ENCODE data around the gene FBXO36. TPM values are rescaled to one million over a fixed set of nuclear protein-coding genes. Genes with fewer than 3 reads are reported as not detected.

Gene FBXO36, protein sequence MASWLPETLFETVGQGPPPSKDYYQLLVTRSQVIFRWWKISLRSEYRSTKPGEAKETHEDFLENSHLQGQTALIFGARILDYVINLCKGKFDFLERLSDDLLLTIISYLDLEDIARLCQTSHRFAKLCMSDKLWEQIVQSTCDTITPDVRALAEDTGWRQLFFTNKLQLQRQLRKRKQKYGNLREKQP
- total RNA-seq (2021; fragmentation: NEBNext Ultra II Directional; extraction: Animal tissue kit (Norgen Biotek cat#: 25700)): 1 to 10 TPM; 1.3 to 2.9 (median 2.4) TPM
- long read RNA-seq, transcript FBXO36-201 (4 exons, 2,810 nt): major isoform, 7 of 10 reads
- long read RNA-seq, partial matches to known transcripts: 0 of 10 reads
- long read RNA-seq, other reads (novel, unspliced or antisense): 1 of 10 reads

DNA sequence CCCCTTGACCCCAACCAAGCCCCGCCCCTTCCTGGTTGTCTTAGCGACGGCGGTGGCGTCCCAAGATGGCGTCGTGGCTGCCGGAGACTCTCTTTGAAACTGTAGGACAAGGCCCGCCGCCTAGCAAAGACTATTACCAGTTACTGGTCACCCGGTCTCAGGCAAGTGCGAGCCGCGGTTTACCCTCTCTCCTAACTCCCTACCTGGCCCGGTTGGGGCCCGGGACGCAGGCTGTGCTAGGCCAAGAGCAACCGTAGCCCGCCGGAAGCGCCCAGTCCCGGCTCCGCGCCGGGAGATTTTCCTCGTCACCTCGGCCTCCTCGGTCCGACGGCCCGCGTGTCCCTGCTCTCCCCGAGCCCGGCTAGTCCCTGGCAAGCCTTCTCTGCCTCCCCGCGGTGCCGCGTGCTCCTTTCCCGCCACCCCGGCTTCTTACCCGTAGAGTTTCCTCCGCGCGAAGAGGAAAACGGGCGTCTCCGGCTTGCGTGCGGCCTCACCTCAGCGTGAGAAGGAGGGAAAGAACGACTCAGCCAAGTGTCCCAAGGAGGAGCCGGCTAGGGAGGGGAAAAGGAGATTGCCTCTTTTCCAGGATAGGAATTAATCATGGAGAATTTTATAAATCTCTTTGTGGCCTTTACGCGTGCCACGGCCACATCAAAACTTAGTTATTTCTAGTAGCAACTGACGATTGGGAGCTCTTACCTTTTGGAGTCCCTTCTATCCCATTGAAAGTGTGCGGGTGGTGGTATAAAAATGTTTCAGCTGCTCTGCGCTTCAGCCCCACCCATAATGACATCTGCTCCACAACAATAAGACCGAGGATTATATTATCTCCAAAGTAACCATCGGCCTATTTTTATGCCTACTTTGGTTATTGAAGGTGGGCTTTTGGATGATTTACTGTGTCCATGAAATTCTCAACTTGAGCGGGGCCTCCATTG is at the start of gene FBXO36:
Gene FBXO36, plus strand, starts transcription at position 55 of the 938 bp plus-strand sequence. Its CDS starts 11 bp downstream, at position 66.
- no peaks in the 10 kb centered on the region for H3K9me3 Mint-ChIP-seq
- peaks cover 46% of the 10 kb centered on the region for H3K4me1 Mint-ChIP-seq (ENCODE audit: low read depth)
- H3K36me3 Mint-ChIP-seq (ENCODE audit: low read depth): peaks cover 10% of the 10 kb centered on the region
- TF ChIP-seq, protein P1, sequence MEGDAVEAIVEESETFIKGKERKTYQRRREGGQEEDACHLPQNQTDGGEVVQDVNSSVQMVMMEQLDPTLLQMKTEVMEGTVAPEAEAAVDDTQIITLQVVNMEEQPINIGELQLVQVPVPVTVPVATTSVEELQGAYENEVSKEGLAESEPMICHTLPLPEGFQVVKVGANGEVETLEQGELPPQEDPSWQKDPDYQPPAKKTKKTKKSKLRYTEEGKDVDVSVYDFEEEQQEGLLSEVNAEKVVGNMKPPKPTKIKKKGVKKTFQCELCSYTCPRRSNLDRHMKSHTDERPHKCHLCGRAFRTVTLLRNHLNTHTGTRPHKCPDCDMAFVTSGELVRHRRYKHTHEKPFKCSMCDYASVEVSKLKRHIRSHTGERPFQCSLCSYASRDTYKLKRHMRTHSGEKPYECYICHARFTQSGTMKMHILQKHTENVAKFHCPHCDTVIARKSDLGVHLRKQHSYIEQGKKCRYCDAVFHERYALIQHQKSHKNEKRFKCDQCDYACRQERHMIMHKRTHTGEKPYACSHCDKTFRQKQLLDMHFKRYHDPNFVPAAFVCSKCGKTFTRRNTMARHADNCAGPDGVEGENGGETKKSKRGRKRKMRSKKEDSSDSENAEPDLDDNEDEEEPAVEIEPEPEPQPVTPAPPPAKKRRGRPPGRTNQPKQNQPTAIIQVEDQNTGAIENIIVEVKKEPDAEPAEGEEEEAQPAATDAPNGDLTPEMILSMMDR (IDR thresholded peaks at IDR 0.05): no peak
- H3K27me3 Mint-ChIP-seq (ENCODE audit: insufficient read depth): peaks cover 3% of the 10 kb centered on the region
- peak; percentile 60 for DNase-seq
- H3K27ac Mint-ChIP-seq: peak within 1 kb of the TSS; percentile 99
- peak within 1 kb of the TSS; percentile 99 for H3K4me3 Mint-ChIP-seq

DNA sequence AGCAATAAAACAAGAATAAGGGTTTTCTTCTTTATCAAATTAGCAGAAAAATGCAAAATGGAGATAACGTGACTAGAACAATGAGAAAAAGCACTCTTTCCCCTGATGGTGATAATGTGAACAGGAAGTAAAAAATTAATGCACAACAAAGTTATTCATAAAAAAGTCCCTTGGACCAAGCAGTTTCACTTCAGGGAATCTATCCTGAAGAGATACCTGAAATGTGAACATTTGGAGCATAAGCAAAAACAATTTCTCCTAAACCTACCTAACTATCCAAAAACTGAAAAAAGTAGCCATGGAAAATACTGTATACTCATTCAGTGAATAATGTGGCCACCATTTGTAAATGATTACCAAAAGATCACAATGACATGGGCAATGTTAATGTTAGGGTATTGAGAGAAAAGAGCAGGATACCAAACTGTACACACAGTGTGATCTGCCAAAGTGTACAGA is 49.2 kb upstream of the FBXO36 start:
- H3K27ac Mint-ChIP-seq: no peak overlapping the region
- no peaks in the 10 kb centered on the region; the same call in 1 of the 2 replicates for H3K27me3 Mint-ChIP-seq (ENCODE audit: insufficient read depth)
- no peaks in the 10 kb centered on the region for H3K9me3 Mint-ChIP-seq
- TF ChIP-seq, protein P1 (IDR thresholded peaks at IDR 0.05): no peak
- peaks cover 32% of the 10 kb centered on the region for H3K36me3 Mint-ChIP-seq (ENCODE audit: low read depth)
- DNase-seq: no peak
- peaks cover 31% of the 10 kb centered on the region for H3K4me1 Mint-ChIP-seq (ENCODE audit: low read depth)
- H3K4me3 Mint-ChIP-seq: no peak overlapping the region

DNA sequence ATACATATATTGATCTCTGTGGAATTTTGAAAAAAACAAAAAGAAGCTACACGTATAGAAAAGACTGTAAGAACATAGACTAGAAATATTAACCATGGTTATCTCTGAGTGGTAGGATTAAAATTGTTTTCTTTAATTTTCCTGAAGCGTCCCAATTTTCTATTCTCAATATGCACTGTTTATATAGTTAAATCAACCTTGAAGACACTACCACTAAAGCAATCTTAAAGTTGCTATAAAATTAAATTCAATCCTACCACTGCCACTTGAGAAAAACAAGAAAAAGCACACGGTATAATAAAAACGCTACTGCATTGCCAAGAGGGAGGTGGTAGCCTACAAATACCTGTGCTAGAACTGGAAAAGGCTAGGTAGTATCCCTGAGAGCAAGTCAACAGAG is 47.7 kb upstream of the FBXO36 start:
- H3K27ac Mint-ChIP-seq: no peak overlapping the region

DNA sequence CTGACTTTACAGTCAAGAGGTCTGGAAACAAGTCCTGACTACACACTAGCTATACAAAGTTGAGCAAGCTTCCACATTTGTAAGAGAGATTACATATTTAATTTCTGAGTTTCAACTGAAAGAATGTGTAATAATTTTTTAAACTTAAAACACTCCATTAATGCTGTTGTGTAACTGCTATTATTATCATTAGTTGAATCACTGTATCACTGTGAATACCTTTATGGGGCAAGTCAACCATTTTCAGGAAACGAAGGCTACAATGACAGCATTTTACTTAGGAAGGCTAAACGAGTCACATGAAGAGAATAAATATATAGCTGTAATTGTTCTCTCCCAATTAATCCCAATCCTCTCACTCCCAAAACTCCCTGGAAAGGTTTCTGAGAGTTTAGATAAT is 46.8 kb upstream of the FBXO36 start:
- Mint-ChIP-seq H3K27ac (0 out of 2 replicates have a peak overlapping the region, but pooled peaks have one; percentile 6), H3K36me3 (ENCODE audit: low read depth) (peaks cover 22% of the 10 kb centered on the region), H3K4me3 (no peak overlapping the region), H3K4me1 (ENCODE audit: low read depth) (peaks cover 24% of the 10 kb centered on the region), H3K27me3 (ENCODE audit: insufficient read depth) (no peaks in the 10 kb centered on the region; the same call in 1 of the 2 replicates), H3K9me3 (no peaks in the 10 kb centered on the region)
- TF ChIP-seq, protein P1 (IDR thresholded peaks at IDR 0.05): no peak
- DNase-seq: no peak

More for the DNA sequence above, 47.7 kb upstream of the FBXO36 start:
- TF ChIP-seq, protein P1 (IDR thresholded peaks at IDR 0.05): no peak
- H3K4me3 Mint-ChIP-seq: no peak overlapping the region
- peaks cover 31% of the 10 kb centered on the region for H3K36me3 Mint-ChIP-seq (ENCODE audit: low read depth)
- peaks cover 31% of the 10 kb centered on the region for H3K4me1 Mint-ChIP-seq (ENCODE audit: low read depth)
- no peak for DNase-seq
- no peaks in the 10 kb centered on the region; the same call in 1 of the 2 replicates for H3K27me3 Mint-ChIP-seq (ENCODE audit: insufficient read depth)
- H3K9me3 Mint-ChIP-seq: no peaks in the 10 kb centered on the region

DNA sequence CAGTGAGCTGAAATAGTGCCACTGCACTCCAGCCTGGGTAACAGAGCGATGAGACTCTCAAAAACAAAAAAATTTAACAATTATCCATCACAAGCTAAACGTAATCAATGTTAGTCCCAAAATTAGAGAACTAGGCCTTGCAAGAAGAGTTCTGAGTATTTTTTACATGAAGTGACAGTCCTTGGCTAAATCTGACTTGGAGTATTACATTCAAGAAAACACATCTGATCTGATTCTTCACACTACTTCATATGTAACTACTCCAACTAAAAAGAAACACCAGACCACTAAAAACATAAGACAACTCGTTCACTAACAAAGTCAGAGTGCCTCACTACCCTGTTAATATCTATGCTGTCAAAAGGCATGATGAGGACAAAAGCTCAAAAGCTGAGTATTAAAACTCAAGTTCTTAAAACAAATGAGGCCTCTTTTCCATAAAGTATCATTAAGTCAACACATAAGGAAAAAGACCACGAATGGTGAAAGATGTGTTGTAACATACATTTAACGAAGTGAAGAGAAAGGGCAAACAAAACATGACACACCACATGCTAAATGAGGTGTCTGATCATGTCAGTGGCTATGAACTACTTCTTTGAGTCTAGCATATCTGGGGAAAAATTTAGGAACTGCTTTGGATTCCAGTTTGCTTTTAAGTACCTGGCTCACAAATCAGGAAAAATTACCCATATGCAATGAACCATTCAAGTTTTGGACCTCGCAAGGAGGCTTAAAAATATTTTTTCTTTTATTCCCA is 42.9 kb upstream of the FBXO36 start:
- TF ChIP-seq, protein P1 (IDR thresholded peaks at IDR 0.05): no peak
- Mint-ChIP-seq H3K36me3 (ENCODE audit: low read depth) (peaks cover 6% of the 10 kb centered on the region), H3K27ac (no peak overlapping the region), H3K27me3 (ENCODE audit: insufficient read depth) (no peaks in the 10 kb centered on the region; the same call in 1 of the 2 replicates), H3K4me1 (ENCODE audit: low read depth) (peaks cover 7% of the 10 kb centered on the region), H3K9me3 (no peaks in the 10 kb centered on the region), H3K4me3 (no peak overlapping the region)
- DNase-seq: no peak

Measured in HFFc6 (cell line).